ENCODE data around the gene GRK6. TPM values are rescaled to one million over a fixed set of nuclear protein-coding genes. Genes with fewer than 3 reads are reported as not detected.
"Not testable (repeated sequence)": the region's sequence is repeated elsewhere in the genome, so short reads cannot be mapped to it uniquely, and the experiment has no call there.

Gene GRK6
- total and polyA plus RNA-seq, 2 donors: 13.4 to 27.7 TPM

GRCh38 chr5:177475563-177476427 lies 49.3 kb downstream of the GRK6 start:
- Histone ChIP-seq H3K4me1 (ENCODE audit: insufficient read depth) (no peaks in the 10 kb centered on the region), H3K36me3 (ENCODE audit: insufficient read depth) (no peaks in the 10 kb centered on the region), H3K27ac (ENCODE audit: low read depth) (no peak overlapping the region), H3K4me3 (ENCODE audit: low read depth, low read length) (no peak overlapping the region)
- DNase-seq (ENCODE audit: extremely low spot score): no peak
- WGBS: 45% methylated on average over 11 of the region's 11 CpGs

GRCh38 chr5:177476531-177477233 lies 50.2 kb downstream of the GRK6 start:
- WGBS: 50% methylated on average over 18 of the region's 18 CpGs
- Histone ChIP-seq H3K4me3 (ENCODE audit: low read depth, low read length) (no peak overlapping the region), H3K36me3 (ENCODE audit: insufficient read depth) (no peaks in the 10 kb centered on the region), H3K4me1 (ENCODE audit: insufficient read depth) (no peaks in the 10 kb centered on the region), H3K27ac (ENCODE audit: low read depth) (no peak overlapping the region)
- DNase-seq (ENCODE audit: extremely low spot score): no peak

- no peak overlapping the region for H3K4me3 ChIP-seq (ENCODE audit: low read depth, low read length)
- 87% methylated on average over 13 of the region's 13 CpGs for WGBS
- no peak overlapping the region for H3K27ac ChIP-seq (ENCODE audit: low read depth)
- no peaks in the 10 kb centered on the region for H3K36me3 ChIP-seq (ENCODE audit: insufficient read depth)
- no peak for DNase-seq (ENCODE audit: extremely low spot score)
- no peaks in the 10 kb centered on the region for H3K4me1 ChIP-seq (ENCODE audit: insufficient read depth)
Observed at GRCh38 chr5:177477701-177478477, 51.4 kb downstream of the GRK6 start.

GRCh38 chr5:177478711-177479646 lies 52.5 kb downstream of the GRK6 start:
- Histone ChIP-seq H3K4me3 (ENCODE audit: low read depth, low read length) (no peak overlapping the region), H3K4me1 (ENCODE audit: insufficient read depth) (no peaks in the 10 kb centered on the region), H3K36me3 (ENCODE audit: insufficient read depth) (no peaks in the 10 kb centered on the region), H3K27ac (ENCODE audit: low read depth) (peak overlapping the region; percentile 55)
- 22% methylated on average over 18 of the region's 18 CpGs for WGBS
- no peak for DNase-seq (ENCODE audit: extremely low spot score)

- Histone ChIP-seq H3K27ac (ENCODE audit: low read depth) (peak overlapping the region; percentile 66), H3K4me3 (ENCODE audit: low read depth, low read length) (no peak overlapping the region), H3K36me3 (ENCODE audit: insufficient read depth) (no peaks in the 10 kb centered on the region), H3K4me1 (ENCODE audit: insufficient read depth) (no peaks in the 10 kb centered on the region)
- 27% methylated on average over 14 of the region's 14 CpGs for WGBS
- no peak for DNase-seq (ENCODE audit: extremely low spot score)
Observed at GRCh38 chr5:177479774-177480173, 53.3 kb downstream of the GRK6 start.

- Histone ChIP-seq H3K4me1 (ENCODE audit: insufficient read depth) (no peaks in the 10 kb centered on the region), H3K4me3 (ENCODE audit: low read depth, low read length) (no peak overlapping the region), H3K36me3 (ENCODE audit: insufficient read depth) (no peaks in the 10 kb centered on the region), H3K27ac (ENCODE audit: low read depth) (no peak overlapping the region)
- no peak for DNase-seq (ENCODE audit: extremely low spot score)
- 73% methylated on average over 10 of the region's 10 CpGs for WGBS
Observed at GRCh38 chr5:177482359-177482795, 55.9 kb downstream of the GRK6 start.

- WGBS: 86% methylated on average over 9 of the region's 9 CpGs
- no peak for DNase-seq (ENCODE audit: extremely low spot score)
- no peaks in the 10 kb centered on the region for H3K4me1 ChIP-seq (ENCODE audit: insufficient read depth)
- H3K27ac ChIP-seq (ENCODE audit: low read depth): no peak overlapping the region
- no peak overlapping the region for H3K4me3 ChIP-seq (ENCODE audit: low read depth, low read length)
- no peaks in the 10 kb centered on the region for H3K36me3 ChIP-seq (ENCODE audit: insufficient read depth)
Observed at GRCh38 chr5:177483042-177483441, 56.6 kb downstream of the GRK6 start.

GRCh38 chr5:177483994-177484901 lies 57.8 kb downstream of the GRK6 start:
- Histone ChIP-seq H3K27ac (ENCODE audit: low read depth) (no peak overlapping the region), H3K36me3 (ENCODE audit: insufficient read depth) (no peaks in the 10 kb centered on the region), H3K4me3 (ENCODE audit: low read depth, low read length) (no peak overlapping the region), H3K4me1 (ENCODE audit: insufficient read depth) (no peaks in the 10 kb centered on the region)
- DNase-seq (ENCODE audit: extremely low spot score): no peak
- 69% methylated on average over 22 of the region's 22 CpGs for whole genome bisulfite sequencing

GRCh38 chr5:177484902-177485549 lies 58.5 kb downstream of the GRK6 start:
- H3K36me3 ChIP-seq (ENCODE audit: insufficient read depth): no peaks in the 10 kb centered on the region
- 63% methylated on average over 13 of the region's 13 CpGs for WGBS
- H3K4me3 ChIP-seq (ENCODE audit: low read depth, low read length): no peak overlapping the region
- no peaks in the 10 kb centered on the region for H3K4me1 ChIP-seq (ENCODE audit: insufficient read depth)
- H3K27ac ChIP-seq (ENCODE audit: low read depth): no peak overlapping the region
- DNase-seq (ENCODE audit: extremely low spot score): no peak

- not testable (repeated sequence) for H3K36me3 ChIP-seq (ENCODE audit: insufficient read depth); H3K4me3 ChIP-seq (ENCODE audit: low read depth, low read length); H3K4me1 ChIP-seq (ENCODE audit: insufficient read depth); DNase-seq (ENCODE audit: extremely low spot score); H3K27ac ChIP-seq (ENCODE audit: low read depth)
- WGBS: 85% methylated on average over 3 of the region's 3 CpGs
Observed at GRCh38 chr5:177485753-177486152, 59.3 kb downstream of the GRK6 start.

GRCh38 chr5:177486256-177486655 lies 59.8 kb downstream of the GRK6 start:
- DNase-seq (ENCODE audit: extremely low spot score): no peak
- Histone ChIP-seq H3K4me3 (ENCODE audit: low read depth, low read length) (no peak overlapping the region), H3K27ac (ENCODE audit: low read depth) (no peak overlapping the region), H3K4me1 (ENCODE audit: insufficient read depth) (no peaks in the 10 kb centered on the region), H3K36me3 (ENCODE audit: insufficient read depth) (no peaks in the 10 kb centered on the region)
- WGBS: 91% methylated on average over 3 of the region's 3 CpGs

GRCh38 chr5:177487144-177487543 lies 60.7 kb downstream of the GRK6 start:
- no peaks in the 10 kb centered on the region for H3K36me3 ChIP-seq (ENCODE audit: insufficient read depth)
- no peak overlapping the region for H3K4me3 ChIP-seq (ENCODE audit: low read depth, low read length)
- 86% methylated on average over 8 of the region's 8 CpGs for WGBS
- H3K27ac ChIP-seq (ENCODE audit: low read depth): no peak overlapping the region
- no peak for DNase-seq (ENCODE audit: extremely low spot score)
- H3K4me1 ChIP-seq (ENCODE audit: insufficient read depth): no peaks in the 10 kb centered on the region
